ENCODE data around the gene INPP5A. TPM values are rescaled to one million over a fixed set of nuclear protein-coding genes. Genes with fewer than 3 reads are reported as not detected.

Gene INPP5A
- total RNA-seq, 4 donors from 2014 or later: 31.2 to 51.8 (median 41.5) TPM

DNA sequence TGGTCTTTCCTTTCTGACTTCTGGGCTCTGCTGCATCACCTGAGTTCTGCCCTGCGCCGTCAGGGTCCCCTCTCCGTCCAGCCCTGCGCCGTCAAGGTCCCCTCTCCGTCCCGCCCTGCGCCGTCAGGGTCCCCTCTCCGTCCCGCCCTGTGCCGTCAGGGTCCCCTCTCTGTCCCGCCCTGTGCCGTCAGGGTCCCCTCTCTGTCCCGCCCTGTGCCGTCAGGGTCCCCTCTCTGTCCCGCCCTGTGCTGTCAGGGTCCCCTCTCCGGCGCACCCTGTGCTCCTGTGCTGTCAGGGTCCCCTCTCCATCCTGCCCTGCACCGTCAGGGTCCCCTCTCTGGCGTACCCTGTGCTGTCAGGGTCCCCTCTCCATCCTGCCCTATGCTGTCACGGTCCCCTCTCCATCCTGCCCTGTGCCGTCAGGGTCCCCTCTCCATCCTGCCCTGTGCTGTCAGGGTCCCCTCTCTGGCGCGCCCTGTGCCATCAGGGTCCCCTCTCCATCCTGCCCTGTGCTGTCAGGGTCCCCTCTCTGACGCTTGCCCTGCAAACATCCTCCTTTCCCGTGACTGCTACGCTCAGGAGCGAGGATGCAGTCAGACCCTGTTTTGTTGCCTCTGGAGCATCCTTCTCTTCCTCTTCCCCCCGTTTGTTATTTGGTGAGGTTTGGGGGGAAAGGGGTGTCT lies 66.4 kb downstream of the INPP5A start:
- intact Hi-C loops (cut with DNase I; ENCODE audit: low total_unique reads): no loop called here
- no peak for TF ChIP-seq POLR2A (IDR thresholded peaks at IDR 0.05)
- TF ChIP-seq, protein P1, sequence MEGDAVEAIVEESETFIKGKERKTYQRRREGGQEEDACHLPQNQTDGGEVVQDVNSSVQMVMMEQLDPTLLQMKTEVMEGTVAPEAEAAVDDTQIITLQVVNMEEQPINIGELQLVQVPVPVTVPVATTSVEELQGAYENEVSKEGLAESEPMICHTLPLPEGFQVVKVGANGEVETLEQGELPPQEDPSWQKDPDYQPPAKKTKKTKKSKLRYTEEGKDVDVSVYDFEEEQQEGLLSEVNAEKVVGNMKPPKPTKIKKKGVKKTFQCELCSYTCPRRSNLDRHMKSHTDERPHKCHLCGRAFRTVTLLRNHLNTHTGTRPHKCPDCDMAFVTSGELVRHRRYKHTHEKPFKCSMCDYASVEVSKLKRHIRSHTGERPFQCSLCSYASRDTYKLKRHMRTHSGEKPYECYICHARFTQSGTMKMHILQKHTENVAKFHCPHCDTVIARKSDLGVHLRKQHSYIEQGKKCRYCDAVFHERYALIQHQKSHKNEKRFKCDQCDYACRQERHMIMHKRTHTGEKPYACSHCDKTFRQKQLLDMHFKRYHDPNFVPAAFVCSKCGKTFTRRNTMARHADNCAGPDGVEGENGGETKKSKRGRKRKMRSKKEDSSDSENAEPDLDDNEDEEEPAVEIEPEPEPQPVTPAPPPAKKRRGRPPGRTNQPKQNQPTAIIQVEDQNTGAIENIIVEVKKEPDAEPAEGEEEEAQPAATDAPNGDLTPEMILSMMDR (IDR thresholded peaks at IDR 0.05): no peak
- WGBS, 2 donors: 97% methylated on average over 30 of the region's 30 CpGs
- H3K4me3 ChIP-seq (ENCODE audit: low read depth, poor library complexity, severe bottlenecking): no peak overlapping the region
- peak in 1 of 2 donors; percentile 52 for DNase-seq (ENCODE audit: low spot score in 2 of 2)

DNA sequence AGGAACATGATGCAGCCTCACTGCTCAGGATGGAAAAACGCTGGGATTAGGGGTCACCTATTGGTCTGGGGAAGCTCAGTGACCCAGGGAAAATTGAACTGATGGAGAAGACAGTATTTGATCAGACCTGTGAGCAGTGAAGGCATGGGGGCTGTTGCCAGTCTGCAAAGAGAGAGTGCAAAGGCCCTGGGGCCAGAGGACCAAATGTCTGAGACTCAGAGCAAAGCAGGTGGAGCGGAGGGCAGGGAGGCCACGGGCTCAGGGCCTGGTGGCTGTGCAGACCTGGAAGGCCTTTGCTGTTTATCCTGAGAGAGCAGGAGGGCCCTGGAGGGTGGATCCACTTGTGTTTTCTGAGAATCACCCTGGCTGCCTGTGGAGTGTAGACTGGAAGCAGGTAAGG lies 67.1 kb downstream of the INPP5A start:
- intact Hi-C loops (cut with DNase I; ENCODE audit: low total_unique reads): no loop called here
- TF ChIP-seq POLR2A (IDR thresholded peaks at IDR 0.05): no peak
- TF ChIP-seq, protein P1 (IDR thresholded peaks at IDR 0.05): no peak
- peak in 1 of 2 donors; percentile 65 for DNase-seq (ENCODE audit: low spot score in 2 of 2)
- 93% methylated on average over 3 of the region's 3 CpGs for WGBS, 2 donors
- H3K4me3 ChIP-seq (ENCODE audit: low read depth, poor library complexity, severe bottlenecking): no peak overlapping the region

DNA sequence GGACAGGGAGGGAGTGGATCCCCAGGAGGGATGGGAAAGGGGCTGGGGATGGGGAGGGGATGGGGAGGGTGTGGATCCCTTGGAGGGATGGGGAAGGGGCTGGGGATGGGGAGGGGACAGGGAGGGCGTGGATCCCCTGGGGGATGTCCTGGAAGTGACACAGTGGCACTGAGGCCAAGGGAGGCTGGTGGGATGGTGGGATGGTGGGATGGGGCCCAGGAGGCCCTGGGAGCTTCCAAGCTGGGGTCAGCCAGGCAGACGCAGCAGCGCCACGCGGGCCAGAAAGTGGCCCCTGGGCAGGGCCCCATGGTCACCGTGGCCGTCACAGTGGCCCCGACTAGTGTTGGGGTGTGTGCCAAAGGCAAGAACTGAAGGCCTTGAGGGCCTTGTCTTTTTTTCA lies 67.8 kb downstream of the INPP5A start:
- peak in 1 of 2 donors; percentile 71 for DNase-seq (ENCODE audit: low spot score in 2 of 2)
- WGBS, 2 donors: 88 to 90% methylated on average over 8 of the region's 8 CpGs
- intact Hi-C loops (cut with DNase I; ENCODE audit: low total_unique reads): no loop called here
- no peak for TF ChIP-seq POLR2A (IDR thresholded peaks at IDR 0.05)
- TF ChIP-seq, protein P1 (IDR thresholded peaks at IDR 0.05): no peak
- no peak overlapping the region for H3K4me3 ChIP-seq (ENCODE audit: low read depth, poor library complexity, severe bottlenecking)

DNA sequence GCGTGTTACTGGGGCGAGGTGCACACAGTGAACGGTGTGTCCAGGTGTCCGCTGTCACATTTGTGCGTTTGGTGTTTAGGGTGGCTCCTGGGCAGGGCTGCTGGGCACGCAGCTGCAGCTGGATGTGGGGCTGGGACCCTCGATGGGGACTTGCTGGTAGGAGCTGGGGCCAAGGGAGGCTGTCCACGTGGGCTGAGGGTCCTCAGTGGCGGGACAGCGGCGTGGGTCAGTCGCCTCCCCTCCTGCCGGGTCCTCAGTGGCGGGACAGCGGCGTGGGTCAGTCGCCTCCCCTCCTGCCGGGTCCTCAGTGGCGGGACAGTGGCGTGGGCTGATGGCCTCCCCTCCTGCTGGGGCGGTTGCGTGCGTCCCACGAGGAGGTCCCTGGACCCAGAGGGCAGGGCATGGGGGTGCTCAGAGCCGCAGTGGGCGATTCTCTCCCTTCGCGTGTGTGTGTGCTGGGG lies 68.5 kb downstream of the INPP5A start:
- intact Hi-C loops (cut with DNase I; ENCODE audit: low total_unique reads): no loop called here
- DNase-seq (ENCODE audit: low spot score in 2 of 2): peak in 1 of 2 donors; percentile 80
- H3K4me3 ChIP-seq (ENCODE audit: low read depth, poor library complexity, severe bottlenecking): no peak overlapping the region
- TF ChIP-seq, protein P1 (IDR thresholded peaks at IDR 0.05): no peak
- no peak for TF ChIP-seq POLR2A (IDR thresholded peaks at IDR 0.05)
- 89 to 95% methylated on average over 20 to 28 of the region's 28 CpGs for WGBS, 2 donors

DNA sequence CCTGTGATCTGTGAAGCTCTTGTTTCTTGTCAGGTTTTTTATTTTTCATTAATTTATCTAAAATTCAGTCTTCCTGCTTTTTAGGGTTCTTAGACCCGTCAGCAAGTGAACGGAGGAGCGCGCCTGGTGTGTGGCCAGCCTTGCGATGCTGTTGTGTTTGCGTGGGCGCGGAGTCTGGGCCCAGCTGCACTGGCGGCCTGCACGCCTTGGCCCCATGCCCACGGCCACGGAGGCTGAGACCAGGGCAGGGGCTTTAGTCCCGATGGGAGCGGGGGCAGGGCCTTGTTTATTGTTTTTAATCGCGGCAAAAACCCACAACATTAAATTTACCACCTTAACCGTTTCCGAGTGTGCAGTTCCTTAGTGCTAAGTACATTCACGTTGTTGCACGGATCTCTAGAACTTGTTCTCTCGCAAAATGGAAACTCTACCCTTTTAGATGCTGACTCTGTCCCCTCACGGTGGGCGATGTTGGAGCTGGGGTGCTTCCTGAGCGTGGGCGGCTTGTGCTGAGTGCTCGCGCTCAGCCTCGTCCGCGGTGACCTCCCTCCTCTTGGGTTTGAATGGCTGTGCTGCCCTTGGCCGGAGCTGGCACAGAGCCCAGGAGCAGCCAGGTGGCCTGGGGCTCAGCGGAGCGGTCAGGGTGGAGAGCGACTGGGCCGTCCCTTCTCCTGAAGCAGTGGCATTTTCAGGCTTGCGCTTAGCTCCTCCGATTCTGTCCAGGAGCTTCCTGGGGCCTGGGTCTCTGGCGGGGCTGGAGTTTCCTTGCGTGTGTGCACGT lies 69.1 kb downstream of the INPP5A start:
- WGBS, 2 donors: 72 to 76% methylated on average over 36 to 40 of the region's 40 CpGs
- DNase-seq (ENCODE audit: low spot score in 2 of 2): peak in 1 of 2 donors; percentile 79
- intact Hi-C loops (cut with DNase I; ENCODE audit: low total_unique reads): no loop called here
- TF ChIP-seq, protein P1 (IDR thresholded peaks at IDR 0.05): no peak
- TF ChIP-seq POLR2A (IDR thresholded peaks at IDR 0.05): no peak
- H3K4me3 ChIP-seq (ENCODE audit: low read depth, poor library complexity, severe bottlenecking): no peak overlapping the region

Data from lower leg skin (tissue), 4 donors.